MCF 10A (cell line): ENCODE results near the gene RAB25. TPM values are rescaled to one million over a fixed set of nuclear protein-coding genes. Genes with fewer than 3 reads are reported as not detected.

Experiments used
- BruUV-seq: library from RNA; stranded (reverse); fragments of 400-500 nt; replicated peaks from 2 replicates; lab custom pipeline; 2021; lab: Mats Ljungman, UMichigan
- CTCF ChIA-PET: fragments of 300-600 bp; sonication (Branson Sonifier 250); formaldehyde crosslinking; extraction: SDS; loops from one replicate; lab custom pipeline; 2021; ENCODE audit warnings: antibody characterized with exemption, inconsistent platforms; lab: Yijun Ruan, JAX
- POLR2A ChIA-PET: fragments of 300-600, 350-650 bp; sonication (Branson Sonifier 250); formaldehyde crosslinking; extraction: SDS; loops from one replicate; lab custom pipeline; 2020; ENCODE audit warnings: antibody characterized with exemption, inconsistent platforms; lab: Yijun Ruan, JAX
- DNase-seq: peaks from one replicate; pipeline ENCODE4 v3.0.0-alpha.2; 2018; ENCODE audit not compliant: unreplicated experiment
- H3K27ac Mint-ChIP-seq: one replicate; pipeline ENCODE4 v1.8.0; 2022; ENCODE audit warnings: mild to moderate bottlenecking, low read depth, mixed read lengths; ENCODE audit not compliant: unreplicated experiment
- H3K27me3 Mint-ChIP-seq: one replicate; pipeline ENCODE4 v1.8.0; 2022; ENCODE audit warnings: mixed read lengths; ENCODE audit not compliant: insufficient read depth, unreplicated experiment
- H3K36me3 Mint-ChIP-seq: one replicate; pipeline ENCODE4 v1.8.0; 2022; ENCODE audit warnings: mild to moderate bottlenecking, moderate library complexity, mixed read lengths; ENCODE audit not compliant: insufficient read depth, unreplicated experiment
- H3K4me1 Mint-ChIP-seq: one replicate; pipeline ENCODE4 v1.8.0; 2022; ENCODE audit warnings: mixed read lengths; ENCODE audit not compliant: insufficient read depth, unreplicated experiment
- H3K4me3 Mint-ChIP-seq: one replicate; pipeline ENCODE4 v1.8.0; 2022; ENCODE audit warnings: mild to moderate bottlenecking, moderate library complexity, mixed read lengths; ENCODE audit not compliant: unreplicated experiment
- H3K9me3 Mint-ChIP-seq: one replicate; pipeline ENCODE4 v1.8.0; 2022; ENCODE audit warnings: mixed read lengths; ENCODE audit not compliant: unreplicated experiment
- intact Hi-C: fragments of 100-400 bp; cut with micrococcal nuclease; formaldehyde crosslinking; loops from 2 replicates; pipeline ENCODE4 v1.14.1; 2022
- total RNA-seq: library from RNA; stranded (reverse); gene quantifications from 2 replicates; pipeline ENCODE4 v1.2.3, GENCODE V29; 2022
- TF ChIP-seq, protein P1 (sequence below): fragments of 200-600 bp; IDR thresholded peaks from one replicate; pipeline ENCODE4 v1.8.0; 2022; ENCODE audit warnings: antibody characterized with exemption, mild to moderate bottlenecking; ENCODE audit not compliant: unreplicated experiment

The RAB25 gene
- total RNA-seq, 1 experiment from 2014 or later, result 5.5 TPM

DNA sequence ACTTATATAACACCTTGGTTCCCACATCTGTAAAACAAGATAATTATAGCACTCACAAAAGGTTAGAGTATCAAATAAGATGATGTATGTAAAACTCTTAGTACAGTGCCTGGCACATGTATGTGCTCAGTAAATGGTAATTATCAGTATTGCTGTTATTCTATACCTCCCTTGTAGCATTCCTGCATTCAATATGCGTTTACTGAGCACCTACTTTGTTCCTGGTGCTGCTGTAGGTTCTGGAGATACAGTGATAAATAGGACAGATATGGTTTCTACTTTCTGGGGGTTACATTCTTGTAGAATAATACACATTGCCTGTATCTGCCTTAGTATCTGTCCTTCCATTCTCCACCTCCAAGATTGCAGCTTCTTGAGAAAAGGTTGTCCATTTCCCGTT is 39.0 kb upstream of the RAB25 start:
- peaks cover 22% of the 10 kb centered on the region for H3K4me1 Mint-ChIP-seq
- intact Hi-C loops, result loop anchor here (2.0 kb wide), 1 partner anchor 33 kb away; the partner anchor contains the start of gene LAMTOR2
- H3K27ac Mint-ChIP-seq, result no peak overlapping the region
- peaks cover 36% of the 10 kb centered on the region for H3K36me3 Mint-ChIP-seq
- CTCF ChIA-PET, result interaction anchor here (0.5 to 1.9 kb wide), 4 partner anchors 69 to 498 kb away, joined by 3 to 6 read pairs (median 4); partner anchors contain the start of gene KHDC4
- BruUV-seq, result no TSS peak
- TF ChIP-seq, protein P1, sequence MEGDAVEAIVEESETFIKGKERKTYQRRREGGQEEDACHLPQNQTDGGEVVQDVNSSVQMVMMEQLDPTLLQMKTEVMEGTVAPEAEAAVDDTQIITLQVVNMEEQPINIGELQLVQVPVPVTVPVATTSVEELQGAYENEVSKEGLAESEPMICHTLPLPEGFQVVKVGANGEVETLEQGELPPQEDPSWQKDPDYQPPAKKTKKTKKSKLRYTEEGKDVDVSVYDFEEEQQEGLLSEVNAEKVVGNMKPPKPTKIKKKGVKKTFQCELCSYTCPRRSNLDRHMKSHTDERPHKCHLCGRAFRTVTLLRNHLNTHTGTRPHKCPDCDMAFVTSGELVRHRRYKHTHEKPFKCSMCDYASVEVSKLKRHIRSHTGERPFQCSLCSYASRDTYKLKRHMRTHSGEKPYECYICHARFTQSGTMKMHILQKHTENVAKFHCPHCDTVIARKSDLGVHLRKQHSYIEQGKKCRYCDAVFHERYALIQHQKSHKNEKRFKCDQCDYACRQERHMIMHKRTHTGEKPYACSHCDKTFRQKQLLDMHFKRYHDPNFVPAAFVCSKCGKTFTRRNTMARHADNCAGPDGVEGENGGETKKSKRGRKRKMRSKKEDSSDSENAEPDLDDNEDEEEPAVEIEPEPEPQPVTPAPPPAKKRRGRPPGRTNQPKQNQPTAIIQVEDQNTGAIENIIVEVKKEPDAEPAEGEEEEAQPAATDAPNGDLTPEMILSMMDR, result no peak
- POLR2A ChIA-PET, result interaction anchor here (1.6 to 3.4 kb wide), 3 partner anchors 9 to 27 kb away, joined by 3 to 54 read pairs (median 24); no protein-coding TSS in a partner anchor
- no peak overlapping the region for H3K4me3 Mint-ChIP-seq
- no peak for DNase-seq
- no peaks in the 10 kb centered on the region for H3K27me3 Mint-ChIP-seq
- H3K9me3 Mint-ChIP-seq, result no peaks in the 10 kb centered on the region

DNA sequence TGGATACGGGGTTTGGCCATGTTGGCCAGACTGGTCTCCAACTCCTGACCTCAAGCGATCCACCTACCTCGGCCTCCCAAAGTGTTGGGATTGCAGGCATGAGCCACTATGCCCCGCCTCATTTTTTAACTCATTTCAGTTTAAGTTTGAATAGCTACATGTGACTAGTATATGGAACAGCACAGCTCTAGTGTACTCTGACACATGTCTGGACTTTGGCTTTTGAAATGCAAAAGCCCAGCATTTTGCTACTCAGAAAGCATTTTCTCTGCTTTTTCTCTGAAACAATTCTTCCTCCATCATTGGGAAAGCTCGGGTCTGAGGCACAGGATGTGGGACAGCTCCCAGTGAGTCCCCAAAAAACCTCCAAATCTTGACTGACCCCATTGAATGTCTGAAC is 36.2 kb upstream of the RAB25 start:
- DNase-seq, result no peak
- Mint-ChIP-seq H3K4me1 (peaks cover 7% of the 10 kb centered on the region), H3K4me3 (no peak overlapping the region), H3K9me3 (no peaks in the 10 kb centered on the region), H3K27me3 (no peaks in the 10 kb centered on the region), H3K36me3 (peaks cover 8% of the 10 kb centered on the region), H3K27ac (no peak overlapping the region)
- TF ChIP-seq, protein P1, result no peak
- ChIA-PET POLR2A (interaction anchor here (0.6 to 0.8 kb wide), 3 partner anchors 11 to 93 kb away, joined by 3 to 4 read pairs (median 3); no protein-coding TSS in a partner anchor), CTCF (interaction anchor here (0.6 to 1.0 kb wide), 3 partner anchors 23 to 110 kb away, joined by 3 to 4 read pairs (median 4); no protein-coding TSS in a partner anchor)
- no TSS peak for BruUV-seq
- intact Hi-C loops, result no loop called here

DNA sequence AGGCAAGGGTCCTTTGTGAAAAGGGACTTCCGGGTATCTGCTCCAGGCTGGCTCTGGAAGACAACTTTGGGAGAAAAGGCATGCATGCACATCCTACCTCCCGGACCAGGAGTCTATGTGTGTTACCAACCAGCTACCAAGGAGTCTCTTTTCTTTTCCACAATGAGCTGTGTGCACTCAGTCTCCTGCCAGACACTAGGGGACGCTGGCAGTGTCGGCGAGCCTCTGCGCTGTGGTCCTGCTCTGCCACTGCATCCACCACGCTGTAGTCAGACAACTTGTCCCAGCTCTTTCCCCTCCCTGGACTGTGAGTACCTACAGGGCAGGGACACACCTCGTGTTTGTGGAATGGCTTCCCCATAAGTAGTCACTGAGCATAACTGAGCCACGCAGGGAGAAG is 35.1 kb upstream of the RAB25 start:
- DNase-seq, result no peak
- TF ChIP-seq, protein P1, result no peak
- BruUV-seq, result no TSS peak
- H3K4me1 Mint-ChIP-seq, result no peaks in the 10 kb centered on the region
- H3K27me3 Mint-ChIP-seq, result no peaks in the 10 kb centered on the region
- H3K9me3 Mint-ChIP-seq, result no peaks in the 10 kb centered on the region
- no peak overlapping the region for H3K4me3 Mint-ChIP-seq
- intact Hi-C loops, result no loop called here
- no peak overlapping the region for H3K27ac Mint-ChIP-seq
- ChIA-PET POLR2A (interaction anchor here (0.6 to 1.2 kb wide), 2 partner anchors 9 to 23 kb away, joined by 3 read pairs; no protein-coding TSS in a partner anchor), CTCF (interaction anchor here (0.6 kb wide), 1 partner anchor 296 kb away, joined by 3 read pairs; no protein-coding TSS in a partner anchor)
- no peaks in the 10 kb centered on the region for H3K36me3 Mint-ChIP-seq

DNA sequence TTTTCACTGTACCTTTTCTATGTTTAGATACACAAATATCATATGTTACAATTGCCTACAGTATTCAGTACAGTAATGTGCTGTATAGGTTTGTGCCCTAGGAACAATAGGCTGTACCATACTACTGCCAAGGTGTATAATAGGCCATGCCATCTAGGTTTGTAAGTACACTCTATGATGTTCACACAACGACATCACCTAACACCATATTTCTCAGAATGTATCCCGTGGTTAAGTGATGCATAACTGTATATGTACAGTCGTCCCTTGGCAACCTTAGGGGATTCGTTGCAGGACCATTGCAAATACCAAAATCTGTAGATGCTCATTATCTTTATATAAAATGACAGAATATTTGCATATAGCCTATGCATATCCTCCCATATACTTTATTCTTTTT is 34.4 kb upstream of the RAB25 start:
- DNase-seq, result no peak
- TF ChIP-seq, protein P1, result no peak
- ChIA-PET POLR2A (no interaction called here), CTCF (no interaction called here)
- BruUV-seq, result no TSS peak
- H3K36me3 Mint-ChIP-seq, result no peaks in the 10 kb centered on the region
- no peak overlapping the region for H3K4me3 Mint-ChIP-seq
- no peak overlapping the region for H3K27ac Mint-ChIP-seq
- H3K4me1 Mint-ChIP-seq, result no peaks in the 10 kb centered on the region
- intact Hi-C loops, result no loop called here
- no peaks in the 10 kb centered on the region for H3K27me3 Mint-ChIP-seq
- H3K9me3 Mint-ChIP-seq, result no peaks in the 10 kb centered on the region
